Measurements from ENCODE around the gene HCRT. TPM values are rescaled to one million over a fixed set of nuclear protein-coding genes. Genes with fewer than 3 reads are reported as not detected.
A peak's percentile ranks its signal among the peaks of the same experiment; 100 is the strongest.

The HCRT gene
- total RNA-seq, 3 donors from 2014 or later (not counting 1 experiment from before 2014, with no cell fraction given), result not detected

GRCh38 chr17:42181851-42182207 is 3.4 kb downstream of the HCRT start:
- H3K27ac Mint-ChIP-seq, result no peak overlapping the region
- Histone ChIP-seq H3K36me3 (ENCODE audit: control insufficient read depth, insufficient read depth, low read length) (no peaks in the 10 kb centered on the region), H3K4me1 (ENCODE audit: control insufficient read depth, insufficient read depth, low read length) (peaks cover 46% of the 10 kb centered on the region), H3K27me3 (ENCODE audit: control insufficient read depth, insufficient read depth, low read length) (peaks cover 12% of the 10 kb centered on the region), H3K4me3 (ENCODE audit: low read length) (no peak overlapping the region), H3K9me3 (ENCODE audit: control insufficient read depth, insufficient read depth, low read length) (no peaks in the 10 kb centered on the region), H3K27ac (ENCODE audit: low read length) (no peak overlapping the region)
- TF ChIP-seq CTCF (IDR thresholded peaks at IDR 0.05), result no peak
- no peaks in the 10 kb centered on the region for H3K9me3 Mint-ChIP-seq
- intact Hi-C loops (cut with micrococcal nuclease), result loop anchor here (2.0 to 5.0 kb wide), 2 partner anchors 27 to 105 kb away; partner anchors contain the start of genes RAB5C and STAT5A
- DNase-seq, result no peak
- WGBS (ENCODE audit: insufficient coverage), result 90% methylated on average over 2 of the region's 2 CpGs
- H3K4me3 Mint-ChIP-seq, result peak overlapping the region; percentile 64
- peaks cover 0 to 16% of the 10 kb centered on the region in 2 donors for H3K27me3 Mint-ChIP-seq (ENCODE audit: low read depth in 2 of 2)
- no peaks in the 10 kb centered on the region for H3K36me3 Mint-ChIP-seq
- peaks cover 30 to 40% of the 10 kb centered on the region in 2 donors for H3K4me1 Mint-ChIP-seq
- no peak for ATAC-seq

- intact Hi-C loops (cut with micrococcal nuclease), result loop anchor here (2.0 to 5.0 kb wide), 2 partner anchors 26 to 106 kb away; partner anchors contain the start of genes RAB5C and STAT5A
- Mint-ChIP-seq H3K36me3 (no peaks in the 10 kb centered on the region), H3K27me3 (ENCODE audit: low read depth in 2 of 2) (peaks cover 0 to 16% of the 10 kb centered on the region in 2 donors), H3K27ac (no peak within 1 kb of the TSS), H3K4me3 (peak within 1 kb of the TSS; percentile 64), H3K4me1 (peaks cover 30 to 40% of the 10 kb centered on the region in 2 donors), H3K9me3 (no peaks in the 10 kb centered on the region)
- H3K27ac ChIP-seq (ENCODE audit: low read length), result no peak within 1 kb of the TSS
- peaks cover 12% of the 10 kb centered on the region for H3K27me3 ChIP-seq (ENCODE audit: control insufficient read depth, insufficient read depth, low read length)
- peak; percentile 73 to 84 (median 78) for ATAC-seq
- peak; percentile 25 for TF ChIP-seq CTCF (IDR thresholded peaks at IDR 0.05)
- peaks cover 46% of the 10 kb centered on the region for H3K4me1 ChIP-seq (ENCODE audit: control insufficient read depth, insufficient read depth, low read length)
- no peaks in the 10 kb centered on the region for H3K9me3 ChIP-seq (ENCODE audit: control insufficient read depth, insufficient read depth, low read length)
- peak; percentile 78 to 93 for DNase-seq
- WGBS (ENCODE audit: insufficient coverage), result under 1% methylated on average over 58 of the region's 60 CpGs
- no peaks in the 10 kb centered on the region for H3K36me3 ChIP-seq (ENCODE audit: control insufficient read depth, insufficient read depth, low read length)
- peak within 1 kb of the TSS; percentile 6 for H3K4me3 ChIP-seq (ENCODE audit: low read length)
Measured at GRCh38 chr17:42180922-42181850, 4.1 kb downstream of the HCRT start, which contains the start of gene KCNH4. Gene KCNH4, minus strand, starts transcription at chr17:42181142. Its CDS starts 197 bp downstream, at chr17:42180945.

- H3K36me3 Mint-ChIP-seq, result no peaks in the 10 kb centered on the region
- peak overlapping the region; percentile 59 for H3K4me3 Mint-ChIP-seq
- no peaks in the 10 kb centered on the region for H3K36me3 ChIP-seq (ENCODE audit: control insufficient read depth, insufficient read depth, low read length)
- intact Hi-C loops (cut with micrococcal nuclease), result loop anchor here (2.0 to 5.0 kb wide), 2 partner anchors 26 to 107 kb away; partner anchors contain the start of genes RAB5C and STAT5A
- H3K27me3 Mint-ChIP-seq (ENCODE audit: low read depth in 2 of 2), result peaks cover 0 to 22% of the 10 kb centered on the region in 2 donors
- no peak overlapping the region for H3K27ac ChIP-seq (ENCODE audit: low read length)
- H3K27me3 ChIP-seq (ENCODE audit: control insufficient read depth, insufficient read depth, low read length), result peaks cover 12% of the 10 kb centered on the region
- no peak for TF ChIP-seq CTCF (IDR thresholded peaks at IDR 0.05)
- H3K27ac Mint-ChIP-seq, result no peak overlapping the region
- 2% methylated on average over 33 of the region's 33 CpGs for WGBS (ENCODE audit: insufficient coverage)
- no peaks in the 10 kb centered on the region for H3K9me3 Mint-ChIP-seq
- peaks cover 30 to 40% of the 10 kb centered on the region in 2 donors for H3K4me1 Mint-ChIP-seq
- peak overlapping the region; percentile 6 for H3K4me3 ChIP-seq (ENCODE audit: low read length)
- DNase-seq (peak in 1 of 2 donors; percentile 23), ATAC-seq (no peak)
- no peaks in the 10 kb centered on the region for H3K9me3 ChIP-seq (ENCODE audit: control insufficient read depth, insufficient read depth, low read length)
- peaks cover 46% of the 10 kb centered on the region for H3K4me1 ChIP-seq (ENCODE audit: control insufficient read depth, insufficient read depth, low read length)
Measured at GRCh38 chr17:42180411-42180921, 4.8 kb downstream of the HCRT start.
